ENCODE results near the gene PEX11G.

- no peak for TF ChIP-seq CTCF (IDR thresholded peaks at IDR 0.05)
- TF ChIP-seq JUNB (IDR thresholded peaks at IDR 0.05) = no peak
- no peak for TF ChIP-seq JUN (IDR thresholded peaks at IDR 0.05)
- TF ChIP-seq SMC3 (IDR thresholded peaks at IDR 0.05) = no peak
- no peak for TF ChIP-seq EP300 (IDR thresholded peaks at IDR 0.05)
- TF ChIP-seq CBX2 (IDR thresholded peaks at IDR 0.05; ENCODE audit: borderline replicate concordance, low read depth) = no peak
- TF ChIP-seq RFX5 (IDR thresholded peaks at IDR 0.05) = no peak
- no peak for TF ChIP-seq CHD2 (IDR thresholded peaks at IDR 0.05; ENCODE audit: low read length, partially characterized antibody)
- TF ChIP-seq REST (IDR thresholded peaks at IDR 0.05) = no peak
- no peak for TF ChIP-seq CEBPB (IDR thresholded peaks at IDR 0.05)
- TF ChIP-seq POLR2AphosphoS2 (conservative IDR thresholded peaks at IDR 0.05; ENCODE audit: low read length) = no peak
Measured at GRCh38 chr19:7492558-7492957, 3.7 kb upstream of the PEX11G start.
